GM23248 (cell line): ENCODE results near the gene PTH2.

ENCODE experiments used
- EZH2 ChIP-seq: fragments of 200-600 bp; sonication (generic); IDR thresholded peaks from 2 replicates; pipeline ENCODE4 v1.6.1; 2018; ENCODE audit warnings: antibody characterized with exemption, mild to moderate bottlenecking; ENCODE audit not compliant: insufficient read depth, poor library complexity, severe bottlenecking
- EZH2phosphoT487 ChIP-seq: fragments of 200-600 bp; sonication (generic); IDR thresholded peaks from 2 replicates; pipeline ENCODE4 v1.6.1; 2018; ENCODE audit warnings: antibody characterized with exemption, moderate library complexity, mild to moderate bottlenecking, low read depth; ENCODE audit not compliant: insufficient read depth

DNA sequence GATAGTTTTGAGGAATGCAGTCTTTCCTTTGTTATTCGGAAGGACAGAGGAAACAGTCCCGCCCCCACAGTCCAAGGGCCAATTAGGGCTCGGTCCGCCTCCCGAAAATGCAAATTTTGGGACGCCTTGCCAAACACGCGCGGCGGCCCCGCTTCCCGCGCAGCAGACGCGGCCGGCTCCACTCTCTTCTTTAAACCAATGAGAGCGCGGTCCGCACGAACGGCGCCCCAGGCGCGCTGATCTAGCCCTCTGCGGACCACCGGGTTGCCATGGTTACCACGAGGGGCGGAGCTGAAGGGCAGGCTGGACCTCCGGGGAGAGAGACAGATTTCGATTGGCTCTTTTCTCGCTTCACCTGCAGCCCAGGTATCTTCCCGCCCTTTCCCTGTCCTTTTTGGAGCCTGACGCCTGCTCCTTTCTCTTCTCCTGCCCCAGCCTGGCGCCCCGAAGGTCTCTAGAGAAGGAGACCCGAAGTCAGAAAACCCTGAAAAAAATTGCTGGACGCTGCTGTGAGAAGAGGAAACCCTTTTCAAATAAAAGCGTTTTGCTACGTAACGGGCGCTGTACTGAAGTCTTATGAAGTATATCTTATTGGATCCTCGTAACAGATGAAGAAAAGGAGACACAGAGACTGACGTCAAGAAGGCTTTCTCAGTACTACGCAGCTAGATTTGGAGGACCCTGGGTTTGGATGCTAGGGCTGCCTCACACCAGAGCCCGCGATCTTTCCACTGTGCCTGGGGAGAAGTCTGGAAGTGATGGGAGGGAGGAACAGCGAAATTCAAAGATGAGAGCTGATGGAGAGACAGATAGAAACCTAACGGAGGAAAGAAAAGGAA, 2.0 kb downstream of the PTH2 start:
- TF ChIP-seq EZH2phosphoT487 (0 out of 2 replicates have a peak, but pooled peaks have one; percentile 57), EZH2 (peak; percentile 53)
